Kidney (tissue), 2 donors: ENCODE measurements around the gene TNRC6A. TPM values are rescaled to one million over a fixed set of nuclear protein-coding genes. Genes with fewer than 3 reads are reported as not detected.

Source experiments
- polyA plus RNA-seq: library from polyadenylated mRNA; stranded (reverse); fragments of 350-450 nt; fragmentation: Illumina TruSeq; extraction: RNeasy Lipid Tissue Mini Kit (QIAGEN cat#74804); gene quantifications from one replicate; pipeline ENCODE4 v1.2.3, GENCODE V29; 2014; ENCODE audit warnings: low read depth, low replicate concordance; ENCODE audit not compliant: insufficient read depth
- total RNA-seq: library from RNA; stranded (reverse); fragmentation: NEBNext Ultra II Directional; extraction: Animal tissue kit (Norgen Biotek cat#: 25700); gene quantifications from one replicate; pipeline ENCODE4 v1.2.1, GENCODE V29; 2021
- donor health status: DM: yes; HTN: yes; CAD: no.

The TNRC6A gene
- total and polyA plus RNA-seq, 2 donors from 2014 or later, result 8.0 to 61.9 TPM

Other genes with a start within 250 kb of the TNRC6A start
- 51.3 TPM for gene RBBP6, start 190.1 kb upstream of the TNRC6A start, total RNA-seq
- gene RBBP6, start 190.1 kb upstream of the TNRC6A start, polyA plus RNA-seq, result 22.8 TPM
- gene SLC5A11, start 116.3 kb downstream of the TNRC6A start, total RNA-seq, result 1.2 TPM
- gene SLC5A11, start 116.3 kb downstream of the TNRC6A start, polyA plus RNA-seq, result 2.1 TPM